OCI-LY7 (cell line): ENCODE measurements around the gene SEH1L. TPM values are rescaled to one million over a fixed set of nuclear protein-coding genes. Genes with fewer than 3 reads are reported as not detected.

Experiments used
- BruUV-seq: library from RNA; stranded (reverse); fragments of 400-500 nt; replicated peaks from 2 replicates; lab custom pipeline; 2021; lab: Mats Ljungman, UMichigan
- CTCF ChIA-PET: fragments of 300-600 bp; sonication (Branson Sonifier 250); formaldehyde crosslinking; loops from one replicate; lab custom pipeline; 2022; ENCODE audit warnings: antibody characterized with exemption; ENCODE audit not compliant: unreplicated experiment; lab: Charles Lee
- POLR2A ChIA-PET: fragments of 300-600 bp; sonication (Branson Sonifier 250); formaldehyde crosslinking; loops from one replicate; lab custom pipeline; 2022; ENCODE audit warnings: antibody characterized with exemption; lab: Charles Lee
- DNase-seq: peaks from one replicate; pipeline ENCODE4 v3.0.0-alpha.2; 2015; ENCODE audit warnings: low spot score
- H2AFZ ChIP-seq: fragments of 200-600 bp; sonication (generic), shearing (Covaris generic); 2 replicates; pipeline ENCODE4 v1.6.1; 2014; ENCODE audit warnings: mild to moderate bottlenecking, antibody characterized with exemption, low read length, moderate library complexity
- H3K27ac ChIP-seq: fragments of 200-600 bp; sonication (generic); 2 replicates; pipeline ENCODE4 v1.5.1; 2014; ENCODE audit warnings: mixed run types, low read depth, mild to moderate bottlenecking, moderate library complexity, low read length, inconsistent platforms; ENCODE audit not compliant: poor library complexity, severe bottlenecking
- H3K36me3 ChIP-seq: fragments of 200-600 bp; sonication (generic); 2 replicates; pipeline ENCODE4 v1.6.1; 2014; ENCODE audit warnings: mild to moderate bottlenecking, antibody characterized with exemption, low read length, moderate library complexity, mixed read lengths; ENCODE audit not compliant: insufficient read depth
- H3K4me1 ChIP-seq: fragments of 200-600 bp; sonication (generic); 2 replicates; pipeline ENCODE4 v1.5.1; 2014; ENCODE audit warnings: mild to moderate bottlenecking, low read length; ENCODE audit not compliant: insufficient read depth, poor library complexity, severe bottlenecking
- H3K4me2 ChIP-seq: fragments of 200-600 bp; sonication (generic); 2 replicates; pipeline ENCODE4 v1.6.1; 2014; ENCODE audit warnings: mild to moderate bottlenecking, low read length
- H3K4me3 ChIP-seq: fragments of 200-600 bp; sonication (generic); 2 replicates; pipeline ENCODE4 v1.5.1; 2014; ENCODE audit warnings: mild to moderate bottlenecking, low read depth, low read length; ENCODE audit not compliant: poor library complexity, severe bottlenecking
- H3K79me2 ChIP-seq: fragments of 200-600 bp; sonication (generic); 2 replicates; pipeline ENCODE4 v1.6.1; 2016; ENCODE audit warnings: low read depth, mild to moderate bottlenecking, low read length, moderate library complexity, mixed read lengths; ENCODE audit not compliant: insufficient read depth
- H3K9me2 ChIP-seq: fragments of 200-600 bp; sonication (generic); 2 replicates; pipeline ENCODE4 v1.6.1; 2016; ENCODE audit warnings: mild to moderate bottlenecking, low read length, mixed read lengths; ENCODE audit not compliant: insufficient read depth
- H3K9me3 ChIP-seq: fragments of 200-600 bp; sonication (generic); 2 replicates; pipeline ENCODE4 v1.6.1; 2014; ENCODE audit warnings: mild to moderate bottlenecking, mixed run types, low read length, mixed read lengths
- H4K20me1 ChIP-seq: fragments of 200-600 bp; sonication (generic); 2 replicates; pipeline ENCODE4 v1.6.1; 2014; ENCODE audit warnings: mild to moderate bottlenecking, antibody characterized with exemption, low read length, moderate library complexity, mixed read lengths; ENCODE audit not compliant: insufficient read depth
- CTCF ChIP-seq: fragments of 200-600 bp; sonication (generic); conservative IDR thresholded peaks from 2 replicates; pipeline ENCODE4 v1.5.1; 2014; ENCODE audit warnings: mild to moderate bottlenecking, antibody characterized with exemption, low read length, moderate library complexity, mixed read lengths
- EZH2phosphoT487 ChIP-seq: fragments of 200-600 bp; sonication (generic); IDR thresholded peaks from 2 replicates; pipeline ENCODE4 v1.6.1; 2018; ENCODE audit warnings: low read depth, borderline replicate concordance, mild to moderate bottlenecking, mixed run types, antibody characterized with exemption, low read length, moderate library complexity, mixed read lengths
- intact Hi-C: fragments of 100-400 bp; cut with micrococcal nuclease; formaldehyde crosslinking; loops from one replicate; pipeline ENCODE4 v1.10.0; 2022; ENCODE audit not compliant: unreplicated experiment
- total RNA-seq, 2 experiments: library from RNA; depleted of rRNA in 1 of 2; stranded (reverse); fragments of >200 nt in 1 of 2; shearing (Covaris generic) in 1 of 2; gene quantifications; 2 replicates each; pipeline ENCODE4 v1.2.3, GENCODE V29; 2014 to 2022

Gene SEH1L
- total RNA-seq, 2 experiments from 2014 or later, result 61.6 to 115 TPM

- H3K4me2 ChIP-seq, result peak overlapping the region; percentile 93
- H2AFZ ChIP-seq, result peak overlapping the region; percentile 67; the same call in 1 of the 2 replicates
- TF ChIP-seq EZH2phosphoT487 (no peak), CTCF (no peak)
- 0 out of 2 replicates have a peak, but pooled peaks cover 5% of the 10 kb centered on the region for H3K9me3 ChIP-seq
- H3K4me3 ChIP-seq, result peak overlapping the region; percentile 83
- BruUV-seq, result no TSS peak
- H4K20me1 ChIP-seq, result no peaks in the 10 kb centered on the region
- H3K36me3 ChIP-seq, result peaks cover 43% of the 10 kb centered on the region
- peak; percentile 92 for DNase-seq
- peak overlapping the region; percentile 97 for H3K27ac ChIP-seq
- H3K9me2 ChIP-seq, result no peaks in the 10 kb centered on the region
- ChIA-PET CTCF (no interaction called here), POLR2A (interaction anchor here (0.6 to 1.7 kb wide), 10 partner anchors 9 to 104 kb away, joined by 3 to 7 read pairs (median 4); partner anchors contain the start of genes CEP192 and PTPN2)
- intact Hi-C loops, result loop anchor here (2.0 to 5.0 kb wide), 5 partner anchors 43 to 636 kb away; partner anchors contain the start of genes CEP192, PRELID3A and PTPN2
- peaks cover 37% of the 10 kb centered on the region for H3K4me1 ChIP-seq
- peaks cover 61% of the 10 kb centered on the region for H3K79me2 ChIP-seq
Observed at GRCh38 chr18:12948050-12948804, 416 bp downstream of the SEH1L start.

DNA sequence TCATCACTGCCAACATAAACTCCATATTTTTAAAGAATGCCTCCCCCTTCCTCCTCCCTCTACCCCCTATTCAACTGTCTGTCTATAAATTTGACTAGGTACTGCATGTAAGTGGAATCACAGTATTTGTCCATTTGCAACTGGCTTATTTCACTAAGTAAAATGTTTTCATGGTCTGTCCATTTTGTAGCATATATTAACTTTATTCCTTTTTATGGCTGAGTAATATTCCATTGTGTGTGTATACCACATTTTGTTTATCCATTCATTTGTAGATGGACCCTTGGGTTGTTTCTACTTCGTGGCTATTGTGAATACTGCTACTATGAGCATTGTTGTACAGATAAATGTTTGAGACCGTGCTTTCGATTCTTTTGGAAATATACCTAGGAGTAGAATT lies 10.7 kb downstream of the SEH1L start:
- H3K27ac ChIP-seq, result no peak overlapping the region
- H3K9me3 ChIP-seq, result no peaks in the 10 kb centered on the region
- H3K36me3 ChIP-seq, result peaks cover 91% of the 10 kb centered on the region
- no peak overlapping the region for H3K4me2 ChIP-seq
- DNase-seq, result no peak
- ChIA-PET CTCF (no interaction called here), POLR2A (no interaction called here)
- no peak overlapping the region for H3K4me3 ChIP-seq
- no peak overlapping the region for H2AFZ ChIP-seq
- peaks cover 52% of the 10 kb centered on the region; the same call in 1 of the 2 replicates for H3K79me2 ChIP-seq
- no peaks in the 10 kb centered on the region for H3K4me1 ChIP-seq
- H3K9me2 ChIP-seq, result no peaks in the 10 kb centered on the region
- TF ChIP-seq CTCF, result no peak
- no peak for TF ChIP-seq EZH2phosphoT487
- BruUV-seq, result no TSS peak
- no peaks in the 10 kb centered on the region for H4K20me1 ChIP-seq
- intact Hi-C loops, result no loop called here

GRCh38 chr18:12960395-12960794 lies 12.6 kb downstream of the SEH1L start:
- Histone ChIP-seq H3K4me2 (no peak overlapping the region), H2AFZ (no peak overlapping the region), H3K79me2 (peaks cover 42% of the 10 kb centered on the region; the same call in 1 of the 2 replicates), H3K4me1 (no peaks in the 10 kb centered on the region), H3K9me2 (no peaks in the 10 kb centered on the region), H3K36me3 (peaks cover 91% of the 10 kb centered on the region), H3K27ac (no peak overlapping the region), H3K9me3 (no peaks in the 10 kb centered on the region), H3K4me3 (no peak overlapping the region), H4K20me1 (no peaks in the 10 kb centered on the region)
- no peak for DNase-seq
- intact Hi-C loops, result no loop called here
- ChIA-PET POLR2A (interaction anchor here (0.6 to 1.0 kb wide), 2 partner anchors 9 to 104 kb away, joined by 3 read pairs; no protein-coding TSS in a partner anchor), CTCF (no interaction called here)
- no TSS peak for BruUV-seq
- TF ChIP-seq CTCF (no peak), EZH2phosphoT487 (no peak)
